HEK293 (cell line): ENCODE data around the gene MYH7B.

Experiments used
- BCL11A ChIP-seq: fragments of 450-650 bp; formaldehyde crosslinking; IDR thresholded peaks from 2 replicates; pipeline ENCODE4 v1.5.1; 2016; ENCODE audit warnings: low read depth, missing biosample characterization, missing genetic modification characterization
- GLI2 ChIP-seq: fragments of 450-650 bp; formaldehyde crosslinking; IDR thresholded peaks from 2 replicates; pipeline ENCODE4; 2017; ENCODE audit warnings: missing biosample characterization, missing genetic modification characterization, low read depth, borderline replicate concordance
- ZNF23 ChIP-seq: fragments of 450-650 bp; formaldehyde crosslinking; IDR thresholded peaks from 2 replicates; pipeline ENCODE4 v1.5.1; 2016; ENCODE audit warnings: missing biosample characterization, missing genetic modification characterization, borderline replicate concordance
- ZNF24 ChIP-seq: fragments of 450-650 bp; formaldehyde crosslinking; IDR thresholded peaks from 2 replicates; pipeline ENCODE4 v1.5.1; 2016; ENCODE audit warnings: missing biosample characterization, missing genetic modification characterization
- ZNF549 ChIP-seq: fragments of 450-650 bp; IDR thresholded peaks from 2 replicates; pipeline ENCODE4 v1.5.1; 2018; ENCODE audit warnings: missing biosample characterization, missing genetic modification characterization, mild to moderate bottlenecking, inconsistent platforms, moderate library complexity
- ZNF707 ChIP-seq: fragments of 450-650 bp; formaldehyde crosslinking; IDR thresholded peaks from 2 replicates; pipeline ENCODE4 v1.5.1; 2016; ENCODE audit warnings: missing biosample characterization, missing genetic modification characterization
- ZNF785 ChIP-seq: fragments of 450-650 bp; formaldehyde crosslinking; IDR thresholded peaks from 2 replicates; pipeline ENCODE4 v1.5.1; 2016; ENCODE audit warnings: missing biosample characterization, missing genetic modification characterization
- TF ChIP-seq, protein P1 (sequence below): fragments of 450-650 bp; formaldehyde crosslinking; IDR thresholded peaks from 2 replicates; pipeline ENCODE4 v1.5.1; 2016; ENCODE audit warnings: missing biosample characterization, missing genetic modification characterization
- TF ChIP-seq, protein P2 (sequence below): fragments of 450-650 bp; formaldehyde crosslinking; IDR thresholded peaks from 2 replicates; pipeline ENCODE4 v1.5.1; 2016; ENCODE audit warnings: missing biosample characterization, missing genetic modification characterization
- TF ChIP-seq, protein P3 (sequence below): fragments of 450-650 bp; formaldehyde crosslinking; IDR thresholded peaks from 2 replicates; pipeline ENCODE4 v1.5.1; 2016; ENCODE audit warnings: missing biosample characterization, missing genetic modification characterization, low read depth
- TF ChIP-seq, protein P4 (sequence below): fragments of 450-650 bp; formaldehyde crosslinking; IDR thresholded peaks from 2 replicates; pipeline ENCODE4 v1.5.1; 2016; ENCODE audit warnings: missing biosample characterization, missing genetic modification characterization

DNA sequence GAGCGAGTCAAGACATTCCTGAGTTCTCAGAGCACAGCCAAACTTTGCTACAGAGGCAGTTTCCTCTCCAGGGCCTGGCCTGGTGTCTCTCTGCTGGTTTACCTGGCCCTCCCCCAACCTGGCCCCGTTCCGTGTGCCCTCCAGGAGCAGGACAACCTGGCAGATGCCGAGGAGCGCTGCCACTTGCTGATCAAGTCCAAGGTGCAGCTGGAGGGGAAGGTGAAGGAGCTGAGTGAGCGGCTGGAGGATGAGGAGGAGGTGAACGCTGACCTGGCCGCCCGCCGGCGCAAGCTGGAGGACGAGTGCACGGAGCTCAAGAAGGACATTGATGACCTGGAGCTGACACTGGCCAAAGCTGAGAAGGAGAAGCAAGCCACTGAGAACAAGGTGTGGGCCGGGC, 39.5 kb downstream of the MYH7B start:
- TF ChIP-seq ZNF24 (tag by site-specific recombination) (no peak), BCL11A (no peak), ZNF707 (tag by site-specific recombination) (no peak), ZNF23 (no peak), ZNF549 (tag by site-specific recombination) (no peak), ZNF785 (tag by site-specific recombination) (no peak), GLI2 (no peak)
- TF ChIP-seq, protein P1, sequence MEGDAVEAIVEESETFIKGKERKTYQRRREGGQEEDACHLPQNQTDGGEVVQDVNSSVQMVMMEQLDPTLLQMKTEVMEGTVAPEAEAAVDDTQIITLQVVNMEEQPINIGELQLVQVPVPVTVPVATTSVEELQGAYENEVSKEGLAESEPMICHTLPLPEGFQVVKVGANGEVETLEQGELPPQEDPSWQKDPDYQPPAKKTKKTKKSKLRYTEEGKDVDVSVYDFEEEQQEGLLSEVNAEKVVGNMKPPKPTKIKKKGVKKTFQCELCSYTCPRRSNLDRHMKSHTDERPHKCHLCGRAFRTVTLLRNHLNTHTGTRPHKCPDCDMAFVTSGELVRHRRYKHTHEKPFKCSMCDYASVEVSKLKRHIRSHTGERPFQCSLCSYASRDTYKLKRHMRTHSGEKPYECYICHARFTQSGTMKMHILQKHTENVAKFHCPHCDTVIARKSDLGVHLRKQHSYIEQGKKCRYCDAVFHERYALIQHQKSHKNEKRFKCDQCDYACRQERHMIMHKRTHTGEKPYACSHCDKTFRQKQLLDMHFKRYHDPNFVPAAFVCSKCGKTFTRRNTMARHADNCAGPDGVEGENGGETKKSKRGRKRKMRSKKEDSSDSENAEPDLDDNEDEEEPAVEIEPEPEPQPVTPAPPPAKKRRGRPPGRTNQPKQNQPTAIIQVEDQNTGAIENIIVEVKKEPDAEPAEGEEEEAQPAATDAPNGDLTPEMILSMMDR (tag by site-specific recombination): no peak
- TF ChIP-seq, protein P2, sequence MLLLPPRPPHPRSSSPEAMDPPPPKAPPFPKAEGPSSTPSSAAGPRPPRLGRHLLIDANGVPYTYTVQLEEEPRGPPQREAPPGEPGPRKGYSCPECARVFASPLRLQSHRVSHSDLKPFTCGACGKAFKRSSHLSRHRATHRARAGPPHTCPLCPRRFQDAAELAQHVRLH (tag by site-specific recombination): no peak
- TF ChIP-seq, protein P3, sequence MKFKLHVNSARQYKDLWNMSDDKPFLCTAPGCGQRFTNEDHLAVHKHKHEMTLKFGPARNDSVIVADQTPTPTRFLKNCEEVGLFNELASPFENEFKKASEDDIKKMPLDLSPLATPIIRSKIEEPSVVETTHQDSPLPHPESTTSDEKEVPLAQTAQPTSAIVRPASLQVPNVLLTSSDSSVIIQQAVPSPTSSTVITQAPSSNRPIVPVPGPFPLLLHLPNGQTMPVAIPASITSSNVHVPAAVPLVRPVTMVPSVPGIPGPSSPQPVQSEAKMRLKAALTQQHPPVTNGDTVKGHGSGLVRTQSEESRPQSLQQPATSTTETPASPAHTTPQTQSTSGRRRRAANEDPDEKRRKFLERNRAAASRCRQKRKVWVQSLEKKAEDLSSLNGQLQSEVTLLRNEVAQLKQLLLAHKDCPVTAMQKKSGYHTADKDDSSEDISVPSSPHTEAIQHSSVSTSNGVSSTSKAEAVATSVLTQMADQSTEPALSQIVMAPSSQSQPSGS (tag by site-specific recombination): no peak
- TF ChIP-seq, protein P4, sequence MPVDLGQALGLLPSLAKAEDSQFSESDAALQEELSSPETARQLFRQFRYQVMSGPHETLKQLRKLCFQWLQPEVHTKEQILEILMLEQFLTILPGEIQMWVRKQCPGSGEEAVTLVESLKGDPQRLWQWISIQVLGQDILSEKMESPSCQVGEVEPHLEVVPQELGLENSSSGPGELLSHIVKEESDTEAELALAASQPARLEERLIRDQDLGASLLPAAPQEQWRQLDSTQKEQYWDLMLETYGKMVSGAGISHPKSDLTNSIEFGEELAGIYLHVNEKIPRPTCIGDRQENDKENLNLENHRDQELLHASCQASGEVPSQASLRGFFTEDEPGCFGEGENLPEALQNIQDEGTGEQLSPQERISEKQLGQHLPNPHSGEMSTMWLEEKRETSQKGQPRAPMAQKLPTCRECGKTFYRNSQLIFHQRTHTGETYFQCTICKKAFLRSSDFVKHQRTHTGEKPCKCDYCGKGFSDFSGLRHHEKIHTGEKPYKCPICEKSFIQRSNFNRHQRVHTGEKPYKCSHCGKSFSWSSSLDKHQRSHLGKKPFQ (tag by site-specific recombination): no peak
